Fibroblast of lung (primary cell): Measurements from ENCODE around the gene ASTN2. TPM values are rescaled to one million over a fixed set of nuclear protein-coding genes. Genes with fewer than 3 reads are reported as not detected.

ENCODE experiments used
- DNase-seq, 2 donors: peaks; one replicate each; pipeline versions ENCODE4 v3.0.0 to v3.0.0-alpha.2; 2010; ENCODE audit warnings: low read depth in 2 of 2
- H2AFZ ChIP-seq: 2 replicates; pipeline ENCODE4 v1.5.1; 2012; ENCODE audit warnings: low read length, control low read depth, inconsistent platforms
- H3K27ac ChIP-seq: 2 replicates; pipeline ENCODE4 v1.5.1; 2011; ENCODE audit warnings: low read length, control low read depth; ENCODE audit not compliant: insufficient read depth
- H3K27me3 ChIP-seq: 2 replicates; pipeline ENCODE4 v1.5.1; 2011; ENCODE audit warnings: mild to moderate bottlenecking, low read length; ENCODE audit not compliant: control insufficient read depth, insufficient read depth
- H3K36me3 ChIP-seq: 2 replicates; pipeline ENCODE4 v1.5.1; 2011; ENCODE audit warnings: low read length; ENCODE audit not compliant: control insufficient read depth, insufficient read depth
- H3K4me1 ChIP-seq: 2 replicates; pipeline ENCODE4 v1.5.1; 2011; ENCODE audit warnings: low read length; ENCODE audit not compliant: control insufficient read depth, insufficient read depth; ENCODE audit errors: extremely low read depth
- H3K4me2 ChIP-seq: 2 replicates; pipeline ENCODE4 v1.5.1; 2011; ENCODE audit warnings: low read length, control low read depth; ENCODE audit not compliant: insufficient read depth; ENCODE audit errors: extremely low read depth
- H3K4me3 ChIP-seq, 4 experiments: fragments of 200-600 bp in 1 of 4; sonication (generic) in 1 of 4; replicated peaks in 1 of 4; 2 replicates each; pipeline ENCODE4 v1.5.1; 2011 to 2016; ENCODE audit warnings: low read length in 4 of 4, low read depth in 3 of 4, mild to moderate bottlenecking in 3 of 4, control low read depth in 2 of 4, inconsistent platforms in 1 of 4, mixed read lengths in 1 of 4; ENCODE audit not compliant: insufficient read depth in 1 of 4; ENCODE audit errors: control extremely low read depth in 1 of 4
- H3K79me2 ChIP-seq: 2 replicates; pipeline ENCODE4 v1.5.1; 2012; ENCODE audit warnings: mild to moderate bottlenecking, low read length, inconsistent platforms; ENCODE audit not compliant: control insufficient read depth, insufficient read depth
- H3K9ac ChIP-seq: 2 replicates; pipeline ENCODE4 v1.5.1; 2011; ENCODE audit warnings: mild to moderate bottlenecking, low read length, control low read depth; ENCODE audit not compliant: insufficient read depth
- H3K9me3 ChIP-seq: 2 replicates; pipeline ENCODE4 v1.5.1; 2012; ENCODE audit warnings: low read depth, low read length; ENCODE audit not compliant: control insufficient read depth, insufficient read depth
- H4K20me1 ChIP-seq: 2 replicates; pipeline ENCODE4 v1.5.1; 2011; ENCODE audit warnings: low read length; ENCODE audit not compliant: control insufficient read depth, insufficient read depth; ENCODE audit errors: extremely low read depth
- EZH2 ChIP-seq: IDR thresholded peaks from 2 replicates; pipeline ENCODE4 v1.5.1; 2012; ENCODE audit warnings: low read length, control low read depth, mild to moderate bottlenecking; ENCODE audit errors: missing control alignments
- polyA plus RNA-seq, 2 donors: library from polyadenylated mRNA; depleted of rRNA in 1 of 2; stranded (reverse) in 1 of 2; unstranded in 1 of 2; fragments of >200 nt; gene quantifications; 2 replicates each; pipeline ENCODE4 v1.2.1, GENCODE V29; 2011 to 2012; ENCODE audit warnings: missing spikeins in 1 of 2
- total RNA-seq: library from RNA; depleted of rRNA; stranded (reverse); fragments of >200 nt; gene quantifications from 2 replicates; pipeline ENCODE4 v1.2.1, GENCODE V29; 2014
- TF ChIP-seq, protein P1 (sequence below), 2 donors: IDR thresholded peaks in 1 of 2; conservative IDR thresholded peaks in 1 of 2; 1 replicate in 1 of 2; 2 replicates in 1 of 2; pipeline ENCODE4 v1.5.1; 2011 to 2012; ENCODE audit warnings: low read length in 2 of 2, control low read depth in 1 of 2, inconsistent platforms in 1 of 2, low read depth in 1 of 2, mild to moderate bottlenecking in 1 of 2

ASTN2 gene
- total and polyA plus RNA-seq, 2 donors (not counting 1 experiment from before 2014, with no cell fraction given): 2.2 to 19.2 TPM

DNA sequence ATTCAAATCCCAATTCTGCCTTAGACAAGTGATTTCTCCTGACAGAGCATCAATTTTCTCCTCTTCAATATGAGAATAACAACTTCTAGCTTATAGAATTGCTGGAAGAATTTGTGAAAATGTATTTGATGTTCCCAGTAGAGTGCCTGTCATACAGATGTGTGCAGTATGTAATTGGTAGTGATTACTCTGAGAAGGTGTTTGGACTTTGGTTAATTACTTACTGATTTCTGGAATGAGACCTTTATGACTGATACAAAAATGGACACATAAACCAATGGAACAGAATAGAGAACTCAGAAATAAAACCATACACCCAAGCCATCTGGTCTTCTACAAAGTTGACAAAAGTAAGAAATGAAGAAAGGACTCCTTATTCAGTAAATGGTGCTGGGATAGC is 829.7 kb downstream of the ASTN2 start:
- no peak for DNase-seq
- Histone ChIP-seq H3K9me3 (no peaks in the 10 kb centered on the region), H2AFZ (no peak overlapping the region), H3K4me1 (no peaks in the 10 kb centered on the region), H3K79me2 (no peaks in the 10 kb centered on the region), H3K4me2 (no peak overlapping the region), H4K20me1 (no peaks in the 10 kb centered on the region), H3K36me3 (no peaks in the 10 kb centered on the region), H3K9ac (no peak overlapping the region), H3K27me3 (no peaks in the 10 kb centered on the region), H3K4me3 (no peak overlapping the region), H3K27ac (no peak overlapping the region)
- TF ChIP-seq, protein P1, sequence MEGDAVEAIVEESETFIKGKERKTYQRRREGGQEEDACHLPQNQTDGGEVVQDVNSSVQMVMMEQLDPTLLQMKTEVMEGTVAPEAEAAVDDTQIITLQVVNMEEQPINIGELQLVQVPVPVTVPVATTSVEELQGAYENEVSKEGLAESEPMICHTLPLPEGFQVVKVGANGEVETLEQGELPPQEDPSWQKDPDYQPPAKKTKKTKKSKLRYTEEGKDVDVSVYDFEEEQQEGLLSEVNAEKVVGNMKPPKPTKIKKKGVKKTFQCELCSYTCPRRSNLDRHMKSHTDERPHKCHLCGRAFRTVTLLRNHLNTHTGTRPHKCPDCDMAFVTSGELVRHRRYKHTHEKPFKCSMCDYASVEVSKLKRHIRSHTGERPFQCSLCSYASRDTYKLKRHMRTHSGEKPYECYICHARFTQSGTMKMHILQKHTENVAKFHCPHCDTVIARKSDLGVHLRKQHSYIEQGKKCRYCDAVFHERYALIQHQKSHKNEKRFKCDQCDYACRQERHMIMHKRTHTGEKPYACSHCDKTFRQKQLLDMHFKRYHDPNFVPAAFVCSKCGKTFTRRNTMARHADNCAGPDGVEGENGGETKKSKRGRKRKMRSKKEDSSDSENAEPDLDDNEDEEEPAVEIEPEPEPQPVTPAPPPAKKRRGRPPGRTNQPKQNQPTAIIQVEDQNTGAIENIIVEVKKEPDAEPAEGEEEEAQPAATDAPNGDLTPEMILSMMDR (conservative IDR thresholded peaks at IDR 0.05 in 1 of 2, IDR thresholded peaks at IDR 0.05 in 1 of 2; ENCODE audit: low read depth in 1 of 2, low read length in 2 of 2): no peak
- TF ChIP-seq EZH2: no peak

DNA sequence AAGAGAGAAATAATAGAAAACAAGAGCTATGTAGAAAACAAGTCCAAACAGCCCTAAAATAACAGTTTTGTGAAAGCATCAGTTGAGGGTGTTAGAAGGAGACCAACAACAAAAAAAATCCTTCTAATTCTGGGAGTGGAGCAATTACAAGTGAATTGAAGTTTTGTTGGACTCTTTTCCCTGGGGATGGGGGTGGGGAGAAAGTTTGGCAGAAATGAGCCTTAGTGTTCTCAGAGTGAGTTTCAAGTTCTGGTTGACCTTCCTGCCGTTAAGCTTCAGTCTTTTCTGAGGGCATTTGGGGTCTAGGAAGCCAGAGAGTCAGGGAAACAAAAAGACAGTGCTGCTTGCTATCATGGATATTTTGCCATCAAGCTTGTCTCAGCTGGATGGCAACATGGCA is 834.0 kb downstream of the ASTN2 start:
- H2AFZ ChIP-seq: no peak overlapping the region
- H3K27me3 ChIP-seq: no peaks in the 10 kb centered on the region
- no peaks in the 10 kb centered on the region for H4K20me1 ChIP-seq
- no peak overlapping the region for H3K9ac ChIP-seq
- no peaks in the 10 kb centered on the region for H3K9me3 ChIP-seq
- H3K4me3 ChIP-seq: no peak overlapping the region
- TF ChIP-seq, protein P1 (conservative IDR thresholded peaks at IDR 0.05 in 1 of 2, IDR thresholded peaks at IDR 0.05 in 1 of 2; ENCODE audit: low read depth in 1 of 2, low read length in 2 of 2): no peak
- no peak for TF ChIP-seq EZH2
- H3K4me2 ChIP-seq: no peak overlapping the region
- no peak for DNase-seq
- H3K27ac ChIP-seq: no peak overlapping the region
- no peaks in the 10 kb centered on the region for H3K79me2 ChIP-seq
- H3K36me3 ChIP-seq: no peaks in the 10 kb centered on the region
- H3K4me1 ChIP-seq: no peaks in the 10 kb centered on the region

DNA sequence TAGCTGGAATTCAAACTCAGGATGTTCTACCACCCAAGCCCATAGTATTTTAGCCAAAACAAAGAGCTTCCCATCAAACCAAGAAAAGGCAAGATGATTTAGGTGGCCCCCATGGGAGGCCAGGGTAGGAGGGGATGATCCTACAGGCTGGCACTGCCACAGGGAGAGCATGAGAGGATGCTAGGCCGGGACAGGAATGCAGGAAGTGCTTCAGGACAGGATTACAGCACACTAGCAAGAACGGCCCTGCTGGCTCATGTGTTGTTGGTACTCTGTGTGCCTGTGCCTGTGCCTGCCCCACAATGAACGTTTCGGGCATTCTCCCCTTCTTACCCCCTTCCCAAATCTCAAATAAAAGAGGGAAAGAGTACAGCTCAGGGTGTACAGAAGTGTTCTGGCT is 838.5 kb downstream of the ASTN2 start:
- H3K4me3 ChIP-seq: no peak overlapping the region
- H3K36me3 ChIP-seq: no peaks in the 10 kb centered on the region
- no peaks in the 10 kb centered on the region for H4K20me1 ChIP-seq
- no peaks in the 10 kb centered on the region for H3K27me3 ChIP-seq
- H3K4me1 ChIP-seq: peaks cover 4% of the 10 kb centered on the region
- no peak for DNase-seq
- H3K27ac ChIP-seq: no peak overlapping the region
- H3K9ac ChIP-seq: no peak overlapping the region
- no peak overlapping the region for H2AFZ ChIP-seq
- TF ChIP-seq, protein P1 (conservative IDR thresholded peaks at IDR 0.05 in 1 of 2, IDR thresholded peaks at IDR 0.05 in 1 of 2; ENCODE audit: low read depth in 1 of 2, low read length in 2 of 2): no peak
- TF ChIP-seq EZH2: no peak
- no peaks in the 10 kb centered on the region for H3K9me3 ChIP-seq
- H3K4me2 ChIP-seq: no peak overlapping the region
- no peaks in the 10 kb centered on the region for H3K79me2 ChIP-seq
